Memory B cell (primary cell): ENCODE results near the gene MED10.

Experiments
- ATAC-seq: fragments of 150-1000 bp; cut with Tn5 transposase; 2 replicates; pipeline ENCODE4 v1.10.0; 2021; ENCODE audit warnings: low read depth, mild to moderate bottlenecking, moderate library complexity
- DNase-seq, 2 donors: peaks; one replicate each; pipeline ENCODE4 v3.0.0; 2022; ENCODE audit warnings: low spot score in 2 of 2
- H3K27ac Mint-ChIP-seq: one replicate; pipeline ENCODE4 v1.8.0; 2022; ENCODE audit warnings: mild to moderate bottlenecking, moderate library complexity, mixed read lengths
- H3K27me3 Mint-ChIP-seq: one replicate; pipeline ENCODE4 v1.8.0; 2022; ENCODE audit warnings: mixed read lengths
- H3K36me3 Mint-ChIP-seq: one replicate; pipeline ENCODE4 v1.8.0; 2022; ENCODE audit warnings: mild to moderate bottlenecking, mixed read lengths
- H3K4me1 Mint-ChIP-seq: one replicate; pipeline ENCODE4 v1.8.0; 2022; ENCODE audit warnings: mixed read lengths
- H3K4me3 Mint-ChIP-seq: one replicate; pipeline ENCODE4 v1.8.0; 2022; ENCODE audit warnings: mild to moderate bottlenecking, moderate library complexity, mixed read lengths
- H3K9me3 Mint-ChIP-seq: one replicate; pipeline ENCODE4 v1.8.0; 2022; ENCODE audit warnings: mixed read lengths

The MED10 gene

DNA sequence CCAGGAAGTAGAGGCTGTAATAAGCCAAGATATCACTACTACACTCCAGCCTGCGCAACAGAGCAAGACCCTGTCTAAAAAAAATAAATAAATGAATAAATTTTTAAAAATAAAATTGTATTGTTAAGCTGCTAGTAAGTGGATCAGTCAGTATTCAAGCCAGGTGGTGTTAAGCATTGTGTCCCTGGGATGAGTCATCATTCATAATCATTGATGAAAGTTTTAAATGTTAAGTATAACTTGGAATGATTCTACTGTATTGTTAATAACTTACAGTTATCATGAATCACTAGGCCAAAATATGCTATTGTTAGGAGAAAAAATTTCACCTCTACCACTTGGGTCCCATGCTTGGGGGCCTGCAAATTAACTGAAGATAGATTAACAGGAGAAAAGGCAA, 38.2 kb downstream of the MED10 start:
- Mint-ChIP-seq H3K4me3 (no peak overlapping the region), H3K36me3 (peaks cover 2% of the 10 kb centered on the region), H3K4me1 (no peaks in the 10 kb centered on the region), H3K27me3 (peaks cover 1% of the 10 kb centered on the region), H3K27ac (no peak overlapping the region), H3K9me3 (no peaks in the 10 kb centered on the region)
- ATAC-seq (no peak), DNase-seq (no peak)

DNA sequence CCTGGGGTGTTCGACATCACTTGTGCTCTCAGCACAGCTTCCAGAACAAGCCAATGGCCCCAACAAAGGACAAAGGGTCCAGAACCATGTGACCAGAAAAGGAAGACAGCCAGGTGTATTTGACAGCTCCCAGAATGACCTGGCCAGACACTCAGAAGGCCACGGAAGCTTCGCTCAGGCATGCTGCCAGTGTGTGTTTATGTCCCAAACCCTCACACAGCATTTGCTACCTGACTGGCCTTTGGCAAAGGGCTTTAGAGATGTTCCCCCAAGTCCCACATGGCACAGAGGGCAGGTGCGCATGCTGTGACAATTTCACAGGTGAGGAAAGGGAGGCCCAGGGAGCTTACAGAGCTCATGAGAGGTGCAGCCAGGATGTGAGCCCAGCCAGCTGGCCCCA, 39.5 kb downstream of the MED10 start:
- Mint-ChIP-seq H3K9me3 (no peaks in the 10 kb centered on the region), H3K27ac (no peak overlapping the region), H3K4me3 (no peak overlapping the region), H3K4me1 (no peaks in the 10 kb centered on the region), H3K36me3 (peaks cover 15% of the 10 kb centered on the region), H3K27me3 (no peaks in the 10 kb centered on the region)
- no peak for DNase-seq
- ATAC-seq = no peak

DNA sequence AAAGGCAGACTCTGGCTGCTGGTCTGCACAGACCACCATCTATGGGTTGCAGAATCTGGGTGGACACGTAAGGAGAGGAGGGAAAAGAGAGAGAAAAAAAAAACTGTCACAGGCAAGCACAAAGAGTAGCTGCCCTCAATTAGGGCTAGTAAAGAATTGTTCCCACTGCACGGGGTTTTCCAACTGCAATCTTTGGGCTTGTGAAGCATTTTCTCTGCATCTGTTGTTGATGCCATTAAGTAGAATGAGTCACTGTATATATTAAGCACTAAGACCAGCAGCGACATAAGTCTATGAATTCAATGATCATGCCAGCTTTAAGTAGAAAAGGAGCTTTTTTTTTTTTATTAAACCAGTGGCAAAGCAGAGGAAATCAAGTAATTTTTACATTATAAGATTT, 40.2 kb downstream of the MED10 start:
- Mint-ChIP-seq H3K9me3 (no peaks in the 10 kb centered on the region), H3K36me3 (peaks cover 19% of the 10 kb centered on the region), H3K4me1 (no peaks in the 10 kb centered on the region), H3K27me3 (no peaks in the 10 kb centered on the region), H3K4me3 (no peak overlapping the region), H3K27ac (no peak overlapping the region)
- DNase-seq = no peak
- ATAC-seq = no peak

DNA sequence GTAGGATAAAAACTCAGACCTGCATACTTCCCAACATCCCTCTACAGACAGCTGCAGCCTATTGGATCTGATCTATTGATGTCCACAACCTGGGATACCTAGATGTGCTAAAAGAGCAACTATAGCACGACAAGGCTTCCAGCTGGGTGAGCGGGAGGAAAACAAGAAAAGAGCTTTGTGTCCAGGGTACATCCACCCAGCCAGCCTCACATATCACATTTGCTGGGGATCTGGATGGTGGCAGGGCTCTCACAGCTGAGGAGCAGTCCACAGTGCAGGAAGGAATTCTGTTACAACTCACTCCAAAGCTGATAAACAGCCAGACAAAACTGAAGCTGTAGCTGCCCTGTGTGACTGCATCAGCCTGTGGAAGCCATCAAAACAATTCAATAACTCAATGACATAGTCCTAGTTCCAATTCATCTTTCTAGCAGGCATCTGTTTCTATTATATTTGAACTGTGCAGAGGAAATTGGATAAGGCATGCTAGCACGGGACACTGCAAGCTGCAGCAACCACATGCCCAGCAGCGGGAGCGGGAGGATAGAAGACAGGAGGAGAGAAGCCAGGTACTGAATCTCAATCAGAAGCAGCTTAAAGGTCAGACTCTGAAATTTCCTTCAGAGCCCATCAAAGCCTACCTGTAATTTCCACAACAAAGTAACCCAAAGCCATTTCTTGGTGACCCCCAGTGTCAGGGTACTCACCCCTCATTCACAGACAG, 45.0 kb downstream of the MED10 start:
- DNase-seq = no peak
- no peak overlapping the region for H3K27ac Mint-ChIP-seq
- H3K36me3 Mint-ChIP-seq = peaks cover 41% of the 10 kb centered on the region
- no peaks in the 10 kb centered on the region for H3K4me1 Mint-ChIP-seq
- no peaks in the 10 kb centered on the region for H3K27me3 Mint-ChIP-seq
- H3K9me3 Mint-ChIP-seq = peaks cover 10% of the 10 kb centered on the region
- no peak for ATAC-seq
- H3K4me3 Mint-ChIP-seq = no peak overlapping the region

DNA sequence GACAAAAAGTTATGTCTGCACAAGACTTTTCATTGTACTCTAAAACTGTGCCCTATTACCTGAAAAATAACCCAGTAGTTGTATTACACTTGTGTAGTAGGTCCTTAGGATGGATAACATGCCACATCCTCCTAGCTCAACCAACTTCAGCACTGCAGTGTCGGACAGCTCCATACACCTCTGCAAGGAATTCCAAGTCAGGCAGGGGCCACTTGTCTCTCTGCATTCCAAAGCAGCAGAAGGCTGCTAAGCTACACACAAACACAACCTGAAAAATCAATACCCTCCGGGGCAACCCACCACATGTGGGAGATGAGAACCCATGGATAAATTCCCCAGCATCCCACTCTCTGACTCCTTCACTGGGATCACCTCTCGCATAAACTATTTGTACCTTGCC, 50.2 kb downstream of the MED10 start:
- ATAC-seq (no peak), DNase-seq (no peak)
- Mint-ChIP-seq H3K36me3 (peaks cover 28% of the 10 kb centered on the region), H3K4me1 (no peaks in the 10 kb centered on the region), H3K4me3 (no peak overlapping the region), H3K27me3 (no peaks in the 10 kb centered on the region), H3K27ac (no peak overlapping the region), H3K9me3 (peaks cover 10% of the 10 kb centered on the region)

DNA sequence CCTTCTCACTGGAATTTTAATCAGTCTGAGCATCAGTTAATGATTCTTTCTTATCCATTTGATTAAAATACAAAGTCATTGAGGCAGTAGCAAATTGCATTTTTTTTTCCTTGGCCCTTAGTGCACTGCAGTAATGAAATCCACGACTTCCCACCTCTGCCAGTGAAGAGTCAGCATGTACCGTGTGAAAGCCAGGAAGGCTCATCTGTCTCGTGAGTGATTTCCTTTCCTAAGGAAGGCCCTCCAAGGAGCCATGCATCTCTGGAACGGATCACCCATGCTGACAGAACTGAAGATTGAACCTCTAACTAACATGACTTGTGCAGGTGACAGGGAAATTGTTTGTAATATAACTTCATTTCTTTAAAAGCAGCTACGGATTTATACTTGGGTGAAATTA, 51.6 kb downstream of the MED10 start:
- Mint-ChIP-seq H3K36me3 (peaks cover 22% of the 10 kb centered on the region), H3K4me1 (no peaks in the 10 kb centered on the region), H3K27me3 (no peaks in the 10 kb centered on the region), H3K27ac (no peak overlapping the region), H3K9me3 (peaks cover 10% of the 10 kb centered on the region), H3K4me3 (no peak overlapping the region)
- ATAC-seq (no peak), DNase-seq (no peak)

DNA sequence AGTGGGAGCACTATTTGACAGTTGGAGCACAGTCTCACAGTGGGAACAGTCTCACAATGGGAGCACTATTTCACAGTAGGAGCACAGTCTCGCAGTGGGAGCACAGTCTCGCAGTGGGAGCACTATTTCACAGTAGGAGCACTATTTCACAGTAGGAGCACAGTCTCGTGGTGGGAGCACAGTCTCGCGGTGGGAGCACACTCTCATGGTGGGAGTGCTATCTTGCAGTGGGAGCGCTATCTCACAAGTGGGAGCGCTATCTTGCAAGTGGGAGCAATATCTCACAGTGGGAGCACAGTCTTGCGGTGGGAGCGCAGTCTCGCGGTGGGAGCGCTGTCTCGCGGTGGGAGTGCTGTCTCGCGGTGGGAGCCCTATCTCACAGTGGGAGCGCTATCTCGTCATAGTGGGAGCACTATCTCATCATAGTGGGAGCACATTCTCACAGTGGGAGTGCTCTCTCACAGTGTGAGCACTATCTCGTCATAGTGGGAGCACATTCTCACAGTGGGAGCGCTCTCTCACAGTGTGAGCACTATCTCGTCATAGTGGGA, 56.1 kb downstream of the MED10 start:
- Mint-ChIP-seq H3K27me3 (no peaks in the 10 kb centered on the region), H3K27ac (no peak overlapping the region), H3K9me3 (peaks cover 3% of the 10 kb centered on the region), H3K4me3 (no peak overlapping the region), H3K36me3 (peaks cover 9% of the 10 kb centered on the region), H3K4me1 (no peaks in the 10 kb centered on the region)
- DNase-seq (no peak), ATAC-seq (no peak)
